ENCODE results near the gene ANKMY1. TPM values are rescaled to one million over a fixed set of nuclear protein-coding genes. Genes with fewer than 3 reads are reported as not detected.

The ANKMY1 gene
- total and polyA plus RNA-seq, 2 of the 13 experiments (the other 11 are each of a cell fraction or from before 2014, with no cell fraction given) = 11.7 to 18.8 TPM

DNA sequence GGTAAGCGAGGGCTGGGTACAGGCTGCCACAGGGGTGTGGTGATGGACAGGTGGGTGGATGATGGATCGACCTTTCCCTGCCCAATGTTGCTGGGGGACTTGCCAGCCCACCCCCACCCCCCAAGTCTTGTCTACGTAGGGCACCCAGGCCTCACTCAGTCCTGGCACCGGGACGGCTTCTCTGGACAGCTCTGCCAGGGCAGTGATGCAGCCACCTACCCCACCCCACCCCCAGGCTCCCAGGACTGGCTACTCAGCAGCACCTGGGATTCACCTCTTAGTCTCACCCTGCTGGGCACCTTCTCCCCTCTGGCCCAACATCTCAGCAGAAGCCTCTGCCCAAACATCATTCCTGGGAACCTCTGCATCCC, 55.7 kb downstream of the ANKMY1 start:
- ATAC-seq = no peak
- in situ Hi-C loops (cut with HindIII; ENCODE audit: extremely low pct_ligation_motif_present, low pct_unique_long_range_greater_than_20kb) (no loop called here), intact Hi-C loops (cut with micrococcal nuclease; ENCODE audit: unreplicated experiment) (no loop called here)
- Histone ChIP-seq H3K9me3 (ENCODE audit: low read length) (no peaks in the 10 kb centered on the region), H3K36me3 (replicated peaks in 1 of 2; ENCODE audit: control insufficient read depth in 1 of 2, insufficient read depth in 2 of 2, low read length in 2 of 2) (peaks cover 14 to 22% of the 10 kb centered on the region in 2 experiments; a peak in 4 of 5 replicates), H3K4me3 (replicated peaks in 1 of 3; ENCODE audit: insufficient read depth in 1 of 3, low read depth in 2 of 3, low read length in 3 of 3) (no peak overlapping the region), H2AFZ (ENCODE audit: low read length) (no peak overlapping the region), H3K27ac (ENCODE audit: extremely low read length, insufficient read depth, low read length) (no peak overlapping the region), H3K27me3 (ENCODE audit: control insufficient read depth in 1 of 2, insufficient read depth in 2 of 2, low read length in 2 of 2) (no peaks in the 10 kb centered on the region), H3K4me1 (ENCODE audit: insufficient read depth, low read length) (no peaks in the 10 kb centered on the region), H3K79me2 (ENCODE audit: insufficient read depth, low read length) (no peaks in the 10 kb centered on the region), H4K20me1 (ENCODE audit: insufficient read depth, low read length) (no peaks in the 10 kb centered on the region), H3K4me2 (ENCODE audit: low read depth, low read length) (no peak overlapping the region), H3K9ac (ENCODE audit: insufficient read depth, low read depth, low read length) (no peak overlapping the region)
- TF ChIP-seq NKX3-1 (CRISPR knock-in tag; IDR thresholded peaks at IDR 0.05) = no peak
- no peak for TF ChIP-seq EP300 (IDR thresholded peaks at IDR 0.05; ENCODE audit: low read depth in 2 of 2, low read length in 2 of 2)
- TF ChIP-seq EP300 (CRISPR knock-in tag; IDR thresholded peaks at IDR 0.05; ENCODE audit: borderline replicate concordance) = no peak
- TF ChIP-seq, protein P1, sequence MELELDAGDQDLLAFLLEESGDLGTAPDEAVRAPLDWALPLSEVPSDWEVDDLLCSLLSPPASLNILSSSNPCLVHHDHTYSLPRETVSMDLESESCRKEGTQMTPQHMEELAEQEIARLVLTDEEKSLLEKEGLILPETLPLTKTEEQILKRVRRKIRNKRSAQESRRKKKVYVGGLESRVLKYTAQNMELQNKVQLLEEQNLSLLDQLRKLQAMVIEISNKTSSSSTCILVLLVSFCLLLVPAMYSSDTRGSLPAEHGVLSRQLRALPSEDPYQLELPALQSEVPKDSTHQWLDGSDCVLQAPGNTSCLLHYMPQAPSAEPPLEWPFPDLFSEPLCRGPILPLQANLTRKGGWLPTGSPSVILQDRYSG (CRISPR knock-in tag; IDR thresholded peaks at IDR 0.05) = no peak
- no peak for TF ChIP-seq RBFOX2 (IDR thresholded peaks at IDR 0.05; ENCODE audit: low read depth, low read length)
- TF ChIP-seq U2AF1 (optimal IDR thresholded peaks at IDR 0.05; ENCODE audit: low read depth, low read length) = no peak
- TF ChIP-seq, protein P2, sequence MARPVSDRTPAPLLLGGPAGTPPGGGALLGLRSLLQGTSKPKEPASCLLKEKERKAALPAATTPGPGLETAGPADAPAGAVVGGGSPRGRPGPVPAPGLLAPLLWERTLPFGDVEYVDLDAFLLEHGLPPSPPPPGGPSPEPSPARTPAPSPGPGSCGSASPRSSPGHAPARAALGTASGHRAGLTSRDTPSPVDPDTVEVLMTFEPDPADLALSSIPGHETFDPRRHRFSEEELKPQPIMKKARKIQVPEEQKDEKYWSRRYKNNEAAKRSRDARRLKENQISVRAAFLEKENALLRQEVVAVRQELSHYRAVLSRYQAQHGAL (CRISPR knock-in tag; IDR thresholded peaks at IDR 0.05; ENCODE audit: not compliant biosample characterization) = no peak
- TF ChIP-seq ZFP36 (IDR thresholded peaks at IDR 0.05; ENCODE audit: borderline replicate concordance, low read depth, low read length, partially characterized antibody) = no peak
- no peak for TF ChIP-seq HDAC6 (IDR thresholded peaks at IDR 0.05; ENCODE audit: low read depth, low read length)
- no peak for TF ChIP-seq MEIS2 (CRISPR knock-in tag; IDR thresholded peaks at IDR 0.05)
- WGBS (ENCODE audit: low lambda C conversion rate) = 94% methylated on average over 2 of the region's 5 CpGs
- no peak for FAIRE-seq
- POLR2A ChIA-PET = no interaction called here
- CTCF ChIA-PET (ENCODE audit: low intra/inter-chr PET ratio, low total read pairs) = no interaction called here
- no peak for DNase-seq (ENCODE audit: low spot score)
- no TSS peak for BruUV-seq (replicated peaks)

Measured in HepG2 (cell line).